ENCODE results near the gene TUBG1.

- TF ChIP-seq POLR2AphosphoS5 (IDR thresholded peaks at IDR 0.05; ENCODE audit: borderline replicate concordance, low read depth, low read length) (no peak), EZH2 (IDR thresholded peaks at IDR 0.05) (no peak)
These were observed 32.9 kb downstream of the TUBG1 start for GRCh38 chr17:42642336-42642735.
